Liver (tissue), 9 donors: Measurements from ENCODE around the gene PER2. TPM values are rescaled to one million over a fixed set of nuclear protein-coding genes. Genes with fewer than 3 reads are reported as not detected.
A peak's percentile ranks its signal among the peaks of the same experiment; 100 is the strongest.

Experiments
- DNase-seq: peaks from one replicate; pipeline ENCODE4 v3.0.0-alpha.2; 2017; ENCODE audit warnings: low spot score
- H3K27ac ChIP-seq, 2 donors: one replicate each; pipeline ENCODE4 v1.7.0; 2013; ENCODE audit warnings: inconsistent platforms in 2 of 2, low read length in 2 of 2, control low read depth in 1 of 2, low read depth in 1 of 2, mild to moderate bottlenecking in 1 of 2
- H3K27me3 ChIP-seq, 4 donors: one replicate each; pipeline versions ENCODE4 v1.6.1 to v1.7.0; 2013; ENCODE audit warnings: low read length in 3 of 4, inconsistent platforms in 1 of 4, mild to moderate bottlenecking in 1 of 4, moderate library complexity in 1 of 4; ENCODE audit not compliant: control insufficient read depth in 4 of 4, insufficient read depth in 4 of 4
- H3K36me3 ChIP-seq, 4 donors: one replicate each; pipeline versions ENCODE4 v1.6.1 to v1.7.0; 2013; ENCODE audit warnings: low read length in 3 of 4, mild to moderate bottlenecking in 3 of 4, low read depth in 1 of 4, moderate library complexity in 1 of 4; ENCODE audit not compliant: control insufficient read depth in 4 of 4, insufficient read depth in 3 of 4
- H3K4me1 ChIP-seq, 4 donors: one replicate each; pipeline versions ENCODE4 v1.6.1 to v1.7.0; 2013; ENCODE audit warnings: low read length in 3 of 4, mild to moderate bottlenecking in 3 of 4, moderate library complexity in 1 of 4; ENCODE audit not compliant: control insufficient read depth in 4 of 4, insufficient read depth in 4 of 4
- H3K4me3 ChIP-seq, 3 donors: one replicate each; pipeline versions ENCODE4 v1.6.1 to v1.7.0; 2013; ENCODE audit warnings: low read length in 3 of 3, control low read depth in 1 of 3, low read depth in 1 of 3, mild to moderate bottlenecking in 1 of 3
- H3K9ac ChIP-seq, 2 donors: one replicate each; pipeline ENCODE4 v1.7.0; 2013; ENCODE audit warnings: low read length in 2 of 2, mild to moderate bottlenecking in 2 of 2, moderate library complexity in 2 of 2, control low read depth in 1 of 2, low read depth in 1 of 2
- H3K9me3 ChIP-seq, 4 donors: one replicate each; pipeline versions ENCODE4 v1.6.1 to v1.7.0; 2013; ENCODE audit warnings: low read length in 3 of 4; ENCODE audit not compliant: control insufficient read depth in 4 of 4
- EGR1 ChIP-seq, 2 donors: IDR thresholded peaks; 2 replicates each; pipeline ENCODE4 v1.6.1; 2016 to 2018; ENCODE audit warnings: antibody characterized with exemption in 2 of 2, low read depth in 2 of 2
- FOXA2 ChIP-seq: IDR thresholded peaks from 2 replicates; pipeline ENCODE4 v1.6.1; 2016; ENCODE audit warnings: antibody characterized with exemption
- GABPA ChIP-seq, 2 donors: IDR thresholded peaks in 1 of 2; conservative IDR thresholded peaks in 1 of 2; 2 replicates each; pipeline ENCODE4 v1.6.1; 2016; ENCODE audit warnings: antibody characterized with exemption in 2 of 2, mild to moderate bottlenecking in 1 of 2, moderate library complexity in 1 of 2
- HNF4A ChIP-seq, 2 donors: conservative IDR thresholded peaks; 2 replicates each; pipeline ENCODE4 v1.6.1; 2016; ENCODE audit warnings: antibody characterized with exemption in 2 of 2, mild to moderate bottlenecking in 2 of 2
- HNF4G ChIP-seq: IDR thresholded peaks from 2 replicates; pipeline ENCODE4 v1.6.1; 2016; ENCODE audit warnings: antibody characterized with exemption
- JUND ChIP-seq, 2 donors: IDR thresholded peaks; 2 replicates each; pipeline ENCODE4 v1.6.1; 2016; ENCODE audit warnings: antibody characterized with exemption in 2 of 2
- NR2F2 ChIP-seq: IDR thresholded peaks from 2 replicates; pipeline ENCODE4 v1.6.1; 2016; ENCODE audit warnings: antibody characterized with exemption
- RAD21 ChIP-seq, 2 donors: IDR thresholded peaks; 2 replicates each; pipeline ENCODE4 v1.6.1; 2016; ENCODE audit warnings: antibody characterized with exemption in 2 of 2, mild to moderate bottlenecking in 2 of 2
- REST ChIP-seq: IDR thresholded peaks from 2 replicates; pipeline ENCODE4 v1.6.1; 2016; ENCODE audit warnings: antibody characterized with exemption, mild to moderate bottlenecking
- RXRA ChIP-seq, 2 donors: IDR thresholded peaks; 2 replicates each; pipeline ENCODE4 v1.6.1; 2017 to 2018; ENCODE audit warnings: antibody characterized with exemption in 2 of 2, mild to moderate bottlenecking in 1 of 2
- TAF1 ChIP-seq: conservative IDR thresholded peaks from 2 replicates; pipeline ENCODE4 v1.6.1; 2016; ENCODE audit warnings: antibody characterized with exemption, mild to moderate bottlenecking
- YY1 ChIP-seq: IDR thresholded peaks from 2 replicates; pipeline ENCODE4 v1.6.1; 2016; ENCODE audit warnings: antibody characterized with exemption, mild to moderate bottlenecking
- ZBTB33 ChIP-seq: IDR thresholded peaks from 2 replicates; pipeline ENCODE4 v1.6.1; 2016; ENCODE audit warnings: antibody characterized with exemption
- WGBS: extraction: QIAGEN DNeasy Blood & Tissue Kit; methylation state at CpG from one replicate; pipeline ENCODE4 v1.1.7; 2013; 5-methylcytosine and 5-hydroxymethylcytosine counted together
- polyA plus RNA-seq, 2 donors: library from polyadenylated mRNA; stranded (reverse) in 1 of 2; unstranded in 1 of 2; fragments of 200-250 nt in 1 of 2; fragments of >200 nt in 1 of 2; fragmentation: Nextera tagmentation in 1 of 2; extraction: Ambion mirVana in 1 of 2; gene quantifications; one replicate each; pipeline versions ENCODE4 v1.2.1 to v1.2.3, GENCODE V29; 2013 to 2015
- total RNA-seq, 2 donors: library from RNA; depleted of rRNA; stranded (reverse); fragments of >200 nt; gene quantifications; one replicate each; pipeline ENCODE4 v1.2.3, GENCODE V29; 2014
- donor health status: healthy.
- donor health status: healthy.
- donor health status: healthy.
- donor health status: healthy.
- donor health status: healthy.

Gene PER2
- total and polyA plus RNA-seq, 4 donors: 1.1 to 12.5 (median 4.1) TPM

- Histone ChIP-seq H3K9me3 (no peaks in the 10 kb centered on the region), H3K9ac (no peak overlapping the region), H3K27me3 (no peaks in the 10 kb centered on the region), H3K4me1 (peaks cover 0 to 11% (median 4%) of the 10 kb centered on the region in 4 donors), H3K36me3 (no peaks in the 10 kb centered on the region), H3K4me3 (no peak overlapping the region), H3K27ac (no peak overlapping the region)
- WGBS: 82% methylated on average over 12 of the region's 12 CpGs
- DNase-seq: no peak
- TF ChIP-seq ZBTB33 (no peak), NR2F2 (no peak), REST (no peak), JUND (IDR thresholded peaks at IDR 0.05) (no peak), RAD21 (IDR thresholded peaks at IDR 0.05) (no peak), HNF4A (conservative IDR thresholded peaks at IDR 0.05) (no peak), GABPA (IDR thresholded peaks at IDR 0.05 in 1 of 2, conservative IDR thresholded peaks at IDR 0.05 in 1 of 2) (no peak), HNF4G (no peak), TAF1 (no peak), RXRA (IDR thresholded peaks at IDR 0.05) (no peak), EGR1 (IDR thresholded peaks at IDR 0.05; ENCODE audit: low read depth in 2 of 2) (no peak), FOXA2 (no peak), YY1 (no peak)
Observed at GRCh38 chr2:238233625-238234024, 54.8 kb downstream of the PER2 start.

- Histone ChIP-seq H3K4me3 (peak overlapping the region in 1 of 3 donors; percentile 51), H3K36me3 (no peaks in the 10 kb centered on the region), H3K4me1 (peaks cover 0 to 11% (median 4%) of the 10 kb centered on the region in 4 donors), H3K9me3 (no peaks in the 10 kb centered on the region), H3K27ac (no peak overlapping the region), H3K9ac (no peak overlapping the region), H3K27me3 (no peaks in the 10 kb centered on the region)
- no peak for DNase-seq
- 64% methylated on average over 21 of the region's 21 CpGs for WGBS
- no peak for TF ChIP-seq NR2F2
- TF ChIP-seq ZBTB33: no peak
Observed at GRCh38 chr2:238231809-238232208, 56.6 kb downstream of the PER2 start.
